NCI-H2171 treated with DMSO at 0.1 percent for 48 hours (cell line): ENCODE results near the gene SKIC2.
"Not testable (repeated sequence)": the region's sequence is repeated elsewhere in the genome, so short reads cannot be mapped to it uniquely, and the experiment has no call there.

ENCODE experiments used
- DNase-seq: peaks from one replicate; lab custom pipeline; 2025; lab: John Stamatoyannopoulos, UW

The SKIC2 gene

DNA sequence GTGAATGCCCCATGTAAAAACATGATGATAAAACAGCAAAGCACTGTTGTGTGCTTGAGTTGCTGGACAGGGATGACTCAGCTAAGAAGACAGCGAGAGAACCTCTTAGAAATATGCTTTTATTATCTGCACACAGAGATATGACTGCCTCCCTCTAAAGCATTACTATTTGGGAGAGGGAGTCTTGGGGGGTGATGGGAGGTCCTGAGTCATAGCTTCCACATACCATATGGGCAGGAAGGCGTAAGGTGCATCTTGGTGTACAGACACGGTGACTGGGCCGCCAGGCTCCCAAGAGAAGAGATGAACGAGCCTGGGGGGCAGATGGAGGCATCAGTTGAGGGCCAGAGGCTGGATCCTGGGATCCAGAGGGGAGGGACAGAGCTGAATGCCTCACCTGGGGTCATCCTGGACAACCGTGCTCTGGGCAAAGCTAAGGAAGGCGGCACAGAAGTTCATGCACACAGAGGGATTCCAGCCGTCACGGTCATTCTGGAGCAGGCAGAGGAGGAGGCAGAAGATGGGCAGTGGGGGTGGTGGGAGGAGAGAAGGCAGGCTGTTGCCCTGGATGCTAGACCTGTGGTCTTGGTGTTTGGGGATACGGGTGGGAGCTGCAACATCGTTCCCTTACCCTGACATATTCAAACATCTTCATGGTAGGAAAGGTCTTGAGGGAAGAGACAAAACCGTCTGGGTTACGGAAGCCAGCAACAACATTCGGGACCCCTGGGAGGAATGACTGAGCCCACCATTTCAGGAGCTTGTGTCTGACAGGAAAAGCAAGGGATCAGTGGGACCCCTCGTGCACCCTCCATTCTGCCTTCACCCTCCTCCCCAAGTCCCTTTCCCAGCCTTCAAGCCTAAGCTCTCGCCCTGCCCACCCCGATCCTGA is 11.0 kb downstream of the SKIC2 start:
- DNase-seq = no peak

DNA sequence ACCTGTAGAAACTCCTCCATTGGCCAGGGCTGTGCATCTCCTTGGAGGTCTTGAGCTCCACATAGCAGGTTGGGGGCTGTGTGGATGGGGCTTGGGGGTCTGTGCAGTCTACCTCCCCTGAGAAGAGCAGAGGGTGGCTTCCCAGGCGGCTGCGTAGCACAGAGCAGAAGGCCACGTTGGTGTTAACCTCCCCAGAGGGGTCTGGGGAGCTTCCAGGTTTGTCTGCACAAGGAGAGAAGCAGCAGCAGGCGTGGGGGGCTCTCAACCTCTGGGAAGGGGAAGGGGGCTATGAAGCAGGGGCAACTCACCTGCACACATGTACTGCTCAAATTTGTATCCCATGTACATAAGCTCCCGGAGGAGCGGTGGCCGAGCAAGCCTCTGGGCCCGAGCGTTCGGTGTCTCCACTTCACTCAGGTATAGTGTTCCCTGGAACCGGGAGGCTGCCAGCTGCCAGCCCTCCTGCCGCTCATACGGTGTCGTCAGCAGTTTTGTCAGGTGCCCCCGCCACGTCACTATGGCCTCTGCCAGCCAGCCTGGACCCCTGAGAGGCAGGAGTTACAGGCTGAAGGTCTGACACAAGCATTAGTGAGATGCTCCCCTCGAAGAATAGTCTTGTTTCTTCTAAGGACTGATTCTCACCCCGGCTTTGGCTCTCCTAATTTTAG is 11.8 kb downstream of the SKIC2 start:
- DNase-seq = peak; percentile 83

GRCh38 chr6:31971279-31971992 is 12.5 kb downstream of the SKIC2 start:
- DNase-seq = no peak

- peak; percentile 99 for DNase-seq
Observed at GRCh38 chr6:31971993-31972708, 13.2 kb downstream of the SKIC2 start, which contains the start of gene DXO. TSS of gene DXO (minus strand) at chr6:31972138. CDS start at chr6:31971675, 463 bp downstream.

DNA sequence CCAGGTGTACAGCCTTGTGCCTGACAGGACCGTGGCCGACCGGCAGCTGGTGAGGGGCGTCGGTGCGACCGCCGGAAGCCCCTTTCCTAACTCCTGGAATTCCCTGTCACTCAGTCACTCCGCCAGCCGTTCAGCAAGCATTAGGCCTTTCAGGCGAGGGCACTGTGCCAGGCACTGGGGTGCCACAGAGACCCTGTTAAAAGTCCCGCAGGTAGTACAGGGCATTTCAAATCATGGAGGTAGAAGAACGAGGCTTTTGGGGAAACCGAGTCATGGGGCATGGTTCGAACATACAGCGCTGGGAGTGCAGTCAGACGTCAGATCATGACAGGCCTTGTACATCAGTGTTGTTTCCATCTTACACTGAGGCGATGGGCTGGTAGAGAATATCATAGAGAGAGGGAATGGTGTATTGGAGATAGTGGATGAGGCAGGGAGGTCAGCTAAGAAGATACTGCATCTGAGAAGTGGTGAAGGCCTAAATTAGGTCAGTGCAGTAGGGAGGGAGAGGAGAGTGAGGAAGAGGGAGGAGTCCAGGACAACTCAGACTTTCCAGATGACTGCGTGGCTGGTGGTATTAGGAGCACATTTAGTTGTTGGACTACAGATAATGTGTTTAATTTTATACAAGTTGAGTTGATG is 13.9 kb downstream of the SKIC2 start:
- no peak for DNase-seq

DNA sequence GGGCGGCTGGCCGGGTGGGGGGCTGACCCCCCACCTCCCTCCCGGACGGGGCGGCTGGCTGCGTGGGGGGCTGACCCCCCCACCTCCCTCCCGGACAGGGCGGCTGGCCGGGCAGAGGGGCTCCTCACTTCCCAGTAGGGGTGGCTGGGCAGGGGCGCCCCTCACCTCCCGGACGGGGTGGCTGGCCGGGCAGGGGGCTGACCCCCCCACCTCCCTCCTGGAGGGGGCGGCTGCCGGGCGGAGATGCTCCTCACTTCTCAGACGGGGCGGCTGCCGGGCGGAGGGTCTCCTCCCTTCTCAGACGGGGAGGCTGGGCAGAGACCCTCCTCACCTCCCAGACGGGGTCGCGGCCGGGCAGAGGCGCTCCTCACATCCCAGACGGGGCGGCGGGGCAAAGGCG is 17.1 kb downstream of the SKIC2 start:
- DNase-seq = not testable (repeated sequence)

GRCh38 chr6:31977816-31978431 is 18.9 kb downstream of the SKIC2 start:
- DNase-seq = no peak

GRCh38 chr6:31978831-31979230 is 19.9 kb downstream of the SKIC2 start:
- DNase-seq = no peak

GRCh38 chr6:31979238-31979898 is 20.4 kb downstream of the SKIC2 start:
- no peak for DNase-seq

GRCh38 chr6:31980195-31980876 is 21.4 kb downstream of the SKIC2 start:
- DNase-seq = not testable (repeated sequence)

DNA sequence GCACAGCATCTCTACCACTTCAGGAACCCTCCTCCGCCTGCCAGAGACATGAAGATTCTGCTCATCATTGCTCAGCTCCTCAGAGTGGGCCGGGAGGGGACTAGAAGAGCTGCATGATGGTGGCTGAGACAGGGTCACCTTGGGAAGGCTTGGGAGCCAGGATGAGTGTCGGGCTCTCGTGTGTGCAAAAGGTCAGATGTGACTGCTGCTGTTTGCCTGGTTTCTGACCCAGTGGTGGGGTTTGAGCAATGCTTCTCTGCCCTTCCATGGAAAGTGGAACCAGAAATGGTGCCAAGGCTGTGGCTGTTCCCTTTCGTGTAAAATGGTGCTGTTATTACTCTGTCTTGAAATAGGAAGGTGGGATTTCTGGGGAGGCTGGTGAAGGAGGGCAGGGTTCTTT is 22.0 kb downstream of the SKIC2 start:
- not testable (repeated sequence) for DNase-seq

- DNase-seq = not testable (repeated sequence)
Observed at GRCh38 chr6:31981744-31982143, 22.8 kb downstream of the SKIC2 start, which contains the start of gene C4A. TSS of gene C4A (plus strand) at chr6:31982057. CDS start at chr6:31982108, 51 bp downstream.

DNA sequence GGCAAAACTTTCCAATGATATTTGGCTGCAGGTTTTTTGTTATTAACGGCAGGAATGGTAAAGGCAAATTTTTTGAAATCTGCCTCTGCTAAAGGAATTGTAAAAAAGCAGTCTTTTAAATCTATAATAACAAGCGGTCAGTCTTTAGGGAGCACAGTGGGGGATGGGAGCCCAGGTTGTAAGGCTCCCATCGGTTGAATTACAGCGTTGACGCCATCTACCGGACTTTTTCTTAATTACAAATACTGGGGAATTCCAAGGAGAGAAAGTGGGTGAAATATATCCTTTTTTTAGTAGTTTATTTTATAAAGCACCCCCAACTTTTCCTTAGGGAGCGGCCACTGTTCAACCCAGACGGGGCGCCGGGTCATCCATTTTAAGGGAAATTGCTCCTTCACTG is 30.4 kb downstream of the SKIC2 start:
- not testable (repeated sequence) for DNase-seq

DNA sequence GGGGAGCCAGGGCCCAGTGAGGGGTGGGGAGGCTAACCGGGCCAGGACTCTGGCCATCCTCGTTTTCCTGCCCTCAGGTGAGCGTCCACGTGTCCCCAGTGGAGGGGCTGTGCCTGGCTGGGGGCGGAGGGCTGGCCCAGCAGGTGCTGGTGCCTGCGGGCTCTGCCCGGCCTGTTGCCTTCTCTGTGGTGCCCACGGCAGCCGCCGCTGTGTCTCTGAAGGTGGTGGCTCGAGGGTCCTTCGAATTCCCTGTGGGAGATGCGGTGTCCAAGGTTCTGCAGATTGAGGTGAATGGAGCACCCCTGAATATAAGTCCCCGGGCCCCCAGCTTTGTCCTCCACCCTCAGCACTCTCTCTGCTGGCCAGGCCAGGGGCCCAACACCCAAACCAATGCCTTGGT is 35.4 kb downstream of the SKIC2 start:
- DNase-seq = not testable (repeated sequence)

DNA sequence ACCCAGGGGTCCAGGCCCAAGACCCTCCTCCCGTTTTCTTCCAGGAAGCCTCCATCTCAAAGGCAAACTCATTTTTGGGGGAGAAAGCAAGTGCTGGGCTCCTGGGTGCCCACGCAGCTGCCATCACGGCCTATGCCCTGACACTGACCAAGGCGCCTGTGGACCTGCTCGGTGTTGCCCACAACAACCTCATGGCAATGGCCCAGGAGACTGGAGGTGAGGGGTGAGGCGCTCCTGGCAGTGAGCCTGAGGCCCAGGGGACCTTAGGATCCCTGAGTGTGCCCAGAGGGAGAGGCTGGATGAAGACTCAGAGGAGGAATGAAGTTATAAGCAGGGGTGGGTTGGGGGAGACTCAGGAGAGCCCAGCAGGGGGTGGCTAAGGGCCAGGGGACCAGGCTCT is 37.4 kb downstream of the SKIC2 start:
- DNase-seq = not testable (repeated sequence)

- DNase-seq = not testable (repeated sequence)
Observed at GRCh38 chr6:32002546-32003268, 43.7 kb downstream of the SKIC2 start.

DNA sequence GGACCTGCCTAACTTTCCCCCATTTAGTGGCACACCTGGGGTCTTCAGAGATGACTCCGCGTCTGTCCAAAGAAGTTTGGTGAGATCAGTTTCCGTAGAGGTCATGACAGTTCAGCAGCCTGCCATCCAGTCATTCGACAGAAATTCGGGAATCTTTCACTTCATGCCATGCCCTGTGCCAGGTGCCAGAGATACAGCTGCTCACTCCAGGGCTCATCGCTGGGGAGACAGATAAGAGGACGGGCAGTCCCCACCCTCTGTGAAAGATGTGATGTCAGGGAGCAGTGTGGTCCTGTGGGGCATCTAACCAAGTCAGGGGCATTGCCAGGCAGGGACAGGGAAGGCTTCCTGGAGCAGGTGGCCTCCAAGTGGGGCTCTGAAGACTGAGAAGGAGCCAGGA is 44.3 kb downstream of the SKIC2 start:
- DNase-seq = not testable (repeated sequence)

- not testable (repeated sequence) for DNase-seq
Observed at GRCh38 chr6:32004393-32004792, 45.4 kb downstream of the SKIC2 start.
